ENCODE results near the gene PTGDR. TPM values are rescaled to one million over a fixed set of nuclear protein-coding genes. Genes with fewer than 3 reads are reported as not detected.

Gene PTGDR
- total RNA-seq, 1 donor from 2014 or later = not detected

GRCh38 chr14:52251724-52252123, 15.8 kb upstream of the PTGDR start:
- H3K36me3 Mint-ChIP-seq (ENCODE audit: low read depth) = no peaks in the 10 kb centered on the region
- TF ChIP-seq CTCF (IDR thresholded peaks at IDR 0.05) = no peak
- DNase-seq = no peak
- peaks cover 20% of the 10 kb centered on the region for H3K27me3 Mint-ChIP-seq
- ChIA-PET POLR2A (no interaction called here), CTCF (no interaction called here)
- no peaks in the 10 kb centered on the region for H3K9me3 Mint-ChIP-seq
- ATAC-seq (ENCODE audit: low read depth) = no peak
- intact Hi-C loops (cut with micrococcal nuclease) = no loop called here
- H3K27ac Mint-ChIP-seq = no peak overlapping the region
- peaks cover 9% of the 10 kb centered on the region for H3K4me1 Mint-ChIP-seq
- no peak overlapping the region for H3K4me3 Mint-ChIP-seq

- H3K4me1 Mint-ChIP-seq = no peaks in the 10 kb centered on the region
Measured at GRCh38 chr14:52253503-52253902, 14.0 kb upstream of the PTGDR start.

GRCh38 chr14:52254086-52254485, 13.4 kb upstream of the PTGDR start:
- Mint-ChIP-seq H3K9me3 (no peaks in the 10 kb centered on the region), H3K4me3 (no peak overlapping the region), H3K36me3 (ENCODE audit: low read depth) (no peaks in the 10 kb centered on the region), H3K27me3 (peaks cover 23% of the 10 kb centered on the region), H3K27ac (no peak overlapping the region), H3K4me1 (no peaks in the 10 kb centered on the region)
- DNase-seq (no peak), ATAC-seq (ENCODE audit: low read depth) (no peak)
- intact Hi-C loops (cut with micrococcal nuclease) = no loop called here
- CTCF ChIA-PET = no interaction called here
- POLR2A ChIA-PET = no interaction called here
- TF ChIP-seq CTCF (IDR thresholded peaks at IDR 0.05) = no peak

More at GRCh38 chr14:52253503-52253902, 14.0 kb upstream of the PTGDR start:
- no peak overlapping the region for H3K4me3 Mint-ChIP-seq
- intact Hi-C loops (cut with micrococcal nuclease) = no loop called here
- TF ChIP-seq CTCF (IDR thresholded peaks at IDR 0.05) = no peak
- no peak overlapping the region for H3K27ac Mint-ChIP-seq
- H3K27me3 Mint-ChIP-seq = peaks cover 20% of the 10 kb centered on the region
- ATAC-seq (ENCODE audit: low read depth) (no peak), DNase-seq (no peak)
- CTCF ChIA-PET = no interaction called here
- H3K36me3 Mint-ChIP-seq (ENCODE audit: low read depth) = no peaks in the 10 kb centered on the region
- POLR2A ChIA-PET = no interaction called here
- H3K9me3 Mint-ChIP-seq = no peaks in the 10 kb centered on the region

- no peak overlapping the region for H3K4me3 Mint-ChIP-seq
- no peaks in the 10 kb centered on the region for H3K36me3 Mint-ChIP-seq (ENCODE audit: low read depth)
- peaks cover 18% of the 10 kb centered on the region for H3K27me3 Mint-ChIP-seq
- POLR2A ChIA-PET = no interaction called here
- CTCF ChIA-PET = no interaction called here
- no peaks in the 10 kb centered on the region for H3K9me3 Mint-ChIP-seq
- H3K27ac Mint-ChIP-seq = no peak overlapping the region
- no peak for TF ChIP-seq CTCF (IDR thresholded peaks at IDR 0.05)
- intact Hi-C loops (cut with micrococcal nuclease) = no loop called here
- peaks cover 6% of the 10 kb centered on the region for H3K4me1 Mint-ChIP-seq
- ATAC-seq (ENCODE audit: low read depth) = no peak
- DNase-seq = no peak
Measured at GRCh38 chr14:52258783-52259182, 8.7 kb upstream of the PTGDR start.

- TF ChIP-seq CTCF (IDR thresholded peaks at IDR 0.05) = no peak
- ChIA-PET CTCF (no interaction called here), POLR2A (no interaction called here)
- Mint-ChIP-seq H3K27me3 (peaks cover 17% of the 10 kb centered on the region), H3K9me3 (no peaks in the 10 kb centered on the region), H3K4me3 (no peak overlapping the region), H3K36me3 (ENCODE audit: low read depth) (no peaks in the 10 kb centered on the region), H3K4me1 (peaks cover 6% of the 10 kb centered on the region), H3K27ac (no peak overlapping the region)
- intact Hi-C loops (cut with micrococcal nuclease) = no loop called here
- no peak for ATAC-seq (ENCODE audit: low read depth)
- no peak for DNase-seq
Measured at GRCh38 chr14:52259434-52259833, 8.1 kb upstream of the PTGDR start.

Measured in activated B cell treated with CpG ODN at 0.5 μM for 24 hours (primary cell).